Stimulated activated CD4-positive, alpha-beta T cell treated with anti-CD3 and anti-CD28 coated beads, Interleukin-12 subunit alpha, Interleukin-12 subunit beta, amount 100 ng/mL, for 48 hours (primary cell): ENCODE results near the gene TDP2.

Source experiments
- DNase-seq, 3 donors: peaks; one replicate each; pipeline ENCODE4 v3.0.0-alpha.2; 2020; ENCODE audit warnings: low read depth in 2 of 3, low spot score in 1 of 3

TDP2 gene, protein sequence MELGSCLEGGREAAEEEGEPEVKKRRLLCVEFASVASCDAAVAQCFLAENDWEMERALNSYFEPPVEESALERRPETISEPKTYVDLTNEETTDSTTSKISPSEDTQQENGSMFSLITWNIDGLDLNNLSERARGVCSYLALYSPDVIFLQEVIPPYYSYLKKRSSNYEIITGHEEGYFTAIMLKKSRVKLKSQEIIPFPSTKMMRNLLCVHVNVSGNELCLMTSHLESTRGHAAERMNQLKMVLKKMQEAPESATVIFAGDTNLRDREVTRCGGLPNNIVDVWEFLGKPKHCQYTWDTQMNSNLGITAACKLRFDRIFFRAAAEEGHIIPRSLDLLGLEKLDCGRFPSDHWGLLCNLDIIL

DNA sequence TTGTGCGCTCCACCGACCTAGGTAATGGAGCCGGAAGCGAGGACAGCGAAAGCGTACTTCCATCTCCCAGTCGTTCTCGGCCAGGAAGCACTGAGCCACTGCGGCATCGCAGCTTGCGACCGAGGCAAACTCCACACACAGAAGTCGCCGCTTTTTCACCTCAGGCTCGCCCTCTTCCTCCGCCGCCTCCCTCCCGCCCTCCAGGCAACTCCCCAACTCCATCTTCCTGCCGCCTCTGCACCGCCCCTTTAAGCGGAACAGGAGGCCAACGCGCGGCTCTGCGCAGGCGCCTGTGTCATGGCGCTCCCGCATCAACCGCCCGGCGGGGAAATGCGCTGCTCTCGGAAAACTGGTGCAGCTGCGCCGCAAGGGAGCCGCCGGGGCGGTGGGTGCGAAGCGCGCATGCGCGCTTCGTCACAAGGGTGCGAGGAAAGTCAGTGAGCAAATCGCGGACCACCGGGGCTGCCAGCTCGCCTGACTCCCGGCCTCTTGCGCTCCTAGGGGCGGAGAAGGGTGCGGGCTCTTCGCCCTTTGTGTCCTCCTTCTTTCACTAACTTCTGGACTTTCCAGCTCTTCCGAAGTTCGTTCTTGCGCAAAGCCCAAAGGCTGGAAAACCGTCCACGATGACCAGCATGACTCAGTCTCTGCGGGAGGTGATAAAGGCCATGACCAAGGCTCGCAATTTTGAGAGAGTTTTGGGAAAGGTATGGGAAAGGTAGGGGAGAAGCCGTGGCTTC, at the start of gene TDP2, which contains the start of gene ACOT13:
Gene TDP2, minus strand, starts transcription at position 259 of the 737 bp plus-strand sequence. Its CDS starts 37 bp downstream, at position 222.
Gene ACOT13, plus strand, starts transcription at position 437 of the 737 bp plus-strand sequence. Its CDS starts 187 bp downstream, at position 624.
- DNase-seq = peak; percentile 85 to 93 (median 93)

DNA sequence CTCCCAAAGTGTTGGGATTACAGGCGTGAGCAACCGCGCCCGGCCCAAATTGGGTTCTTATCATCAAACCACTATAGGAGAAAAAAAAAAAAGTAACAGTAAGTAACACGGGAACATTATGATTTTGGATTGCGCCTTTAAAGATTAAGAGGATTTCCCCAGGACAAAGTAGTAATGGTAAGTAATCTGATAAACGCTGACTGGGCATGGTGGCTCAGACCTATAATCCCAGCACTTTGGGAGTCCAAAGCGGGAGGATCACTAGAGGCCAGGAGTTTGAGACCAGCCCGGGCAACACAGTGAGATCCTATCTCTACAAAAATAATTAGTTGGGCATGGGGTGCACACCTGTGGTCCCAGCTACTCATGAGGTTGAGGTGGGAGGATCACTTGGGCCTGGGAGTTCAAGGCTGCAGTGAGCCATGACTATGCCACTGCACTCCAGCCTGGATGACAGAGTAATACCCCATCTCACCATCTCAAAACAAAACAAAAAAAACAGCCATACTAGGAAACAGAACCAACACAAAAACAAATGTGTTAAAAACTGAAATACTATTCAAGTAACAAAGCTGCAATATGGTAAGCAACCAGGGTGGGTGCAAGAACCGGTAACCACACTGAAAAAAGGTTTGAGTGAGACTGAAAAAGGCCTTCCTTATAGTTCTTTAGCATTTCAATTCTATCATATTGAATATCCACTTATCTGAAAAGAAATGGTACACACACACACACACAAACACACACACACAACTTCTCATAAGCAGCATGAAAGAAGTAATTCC, 44.0 kb upstream of the TDP2 start:
- no peak for DNase-seq

DNA sequence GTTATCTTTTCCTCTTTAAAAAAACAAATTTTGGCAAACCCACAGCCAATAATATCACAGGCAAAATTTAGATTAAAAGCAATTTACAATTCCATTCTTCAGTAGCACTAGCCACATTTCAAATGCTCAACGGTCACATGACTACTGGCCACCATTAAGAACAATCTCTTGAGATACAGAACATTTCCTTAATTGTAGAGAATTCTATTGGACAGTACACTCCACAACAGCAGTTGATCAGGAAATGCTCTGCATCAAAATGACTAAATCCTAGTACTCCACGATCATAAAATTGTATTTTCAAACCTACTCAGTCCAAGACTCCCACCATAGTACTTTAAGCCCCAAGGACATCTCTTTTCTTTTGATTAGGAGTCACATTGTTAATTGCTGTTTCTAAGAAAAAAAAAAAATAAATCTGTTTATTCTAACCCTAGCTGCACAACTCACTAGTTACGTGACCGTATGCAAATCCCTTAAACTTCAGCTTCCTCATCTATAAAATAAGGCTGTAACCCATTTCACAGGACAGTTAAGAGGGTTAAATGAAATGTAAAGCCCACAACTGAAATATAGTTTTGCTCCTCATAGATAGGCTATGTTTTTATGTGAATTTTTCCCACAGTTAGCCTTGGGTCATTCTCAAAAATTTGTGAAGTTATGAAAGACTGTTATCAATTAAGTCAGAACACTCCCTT, 42.5 kb upstream of the TDP2 start:
- no peak for DNase-seq

DNA sequence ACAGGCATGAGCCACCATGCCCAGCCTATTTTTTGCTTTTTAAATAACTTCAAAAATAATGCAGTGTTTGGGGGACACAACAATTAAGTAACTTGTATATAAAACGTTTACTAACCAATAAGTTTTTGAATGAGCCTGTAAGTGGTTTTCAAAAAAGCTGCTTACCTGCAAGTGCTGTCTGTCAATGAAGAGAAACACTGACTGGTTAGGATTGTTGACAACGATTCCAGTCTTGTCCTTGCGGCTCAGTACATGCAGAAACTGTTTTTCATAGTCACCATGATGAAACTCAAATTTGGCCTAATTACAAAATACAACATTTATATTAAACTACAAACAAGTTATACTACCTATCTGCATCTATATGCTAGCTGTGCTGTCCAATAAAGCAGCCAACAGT, 41.9 kb upstream of the TDP2 start:
- DNase-seq = no peak

DNA sequence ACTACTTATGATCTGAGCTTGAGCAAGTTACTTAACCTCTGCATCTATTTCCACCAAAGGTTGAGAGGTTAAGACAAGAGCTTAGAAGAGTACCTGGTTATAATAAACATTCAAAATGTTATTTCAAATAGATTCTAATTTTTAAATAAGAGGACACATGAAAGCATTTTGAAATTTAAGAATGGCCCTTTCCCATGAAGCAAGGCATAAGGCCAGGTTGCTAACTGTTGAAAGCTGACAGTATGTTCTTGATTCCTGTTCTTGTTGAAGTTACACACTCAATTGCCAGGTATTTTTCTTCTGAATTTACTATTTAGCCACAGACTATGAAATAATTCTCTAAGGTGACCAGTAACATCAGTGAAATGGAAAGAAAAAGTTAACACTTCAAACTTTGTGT, 37.8 kb upstream of the TDP2 start:
- DNase-seq = no peak

DNA sequence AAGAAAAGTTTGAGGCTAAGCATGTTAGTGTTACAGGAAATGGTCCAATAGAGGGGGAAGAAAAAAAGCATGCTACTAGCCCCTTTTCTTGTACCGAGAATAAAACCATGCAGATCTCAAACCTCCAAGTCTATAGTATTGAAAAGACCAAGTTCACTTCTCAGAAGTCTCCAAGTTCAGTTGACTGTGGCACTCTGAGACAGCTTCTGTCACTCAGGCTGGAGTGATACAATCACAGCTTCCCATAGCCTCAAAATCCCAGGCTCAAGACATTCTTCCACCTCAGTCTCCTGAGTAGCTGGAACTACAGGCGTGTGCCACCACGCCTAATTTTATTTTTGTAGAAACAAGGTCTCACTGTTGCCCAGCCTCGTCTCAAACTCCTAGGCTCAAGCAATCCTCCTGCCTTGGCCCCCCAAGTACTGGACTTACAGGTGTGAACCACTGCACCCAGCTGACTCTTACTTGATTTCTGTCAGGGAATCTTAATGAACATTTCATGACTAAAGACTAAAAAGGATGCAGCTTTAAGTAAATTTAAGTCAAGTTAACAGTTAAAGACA, 36.1 kb upstream of the TDP2 start:
- no peak for DNase-seq

DNA sequence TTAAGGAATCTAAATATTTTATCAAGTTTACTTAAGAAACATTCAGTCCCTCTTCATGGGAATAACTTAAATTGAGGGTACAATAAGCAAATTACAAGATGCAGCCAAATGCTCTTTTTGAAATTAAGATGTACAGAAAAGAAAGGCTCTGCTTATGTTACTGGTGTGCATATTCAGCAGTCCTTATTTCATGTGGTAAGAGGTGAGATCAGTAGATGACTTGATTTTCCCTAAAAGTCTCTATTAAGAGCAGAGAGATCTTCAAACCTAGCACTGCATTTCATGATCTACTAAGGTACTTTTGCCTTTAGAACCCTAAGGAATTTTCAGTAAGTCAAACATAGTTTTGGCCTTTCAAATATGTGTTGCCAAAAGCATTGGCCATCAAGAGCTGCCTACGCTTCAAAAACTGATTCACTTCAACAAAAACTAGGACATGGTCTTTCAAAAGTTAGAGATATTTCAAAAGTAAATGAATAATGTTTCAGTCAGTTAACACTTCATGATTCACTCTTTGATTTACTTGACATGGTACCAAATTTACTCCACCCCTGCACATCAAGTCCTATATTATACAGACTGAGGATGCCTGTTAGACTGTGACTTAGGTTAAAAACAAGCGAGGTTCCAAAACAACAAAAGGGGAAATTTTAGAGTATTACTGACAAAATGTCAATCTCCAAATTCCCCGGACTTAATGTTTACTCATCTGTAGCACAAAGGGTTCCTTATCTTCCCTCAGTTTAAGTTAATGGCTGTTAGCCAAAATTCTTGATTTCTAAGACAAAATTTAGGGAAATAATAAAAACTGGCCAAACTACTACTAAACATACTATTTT, 33.0 kb upstream of the TDP2 start:
- DNase-seq = no peak

DNA sequence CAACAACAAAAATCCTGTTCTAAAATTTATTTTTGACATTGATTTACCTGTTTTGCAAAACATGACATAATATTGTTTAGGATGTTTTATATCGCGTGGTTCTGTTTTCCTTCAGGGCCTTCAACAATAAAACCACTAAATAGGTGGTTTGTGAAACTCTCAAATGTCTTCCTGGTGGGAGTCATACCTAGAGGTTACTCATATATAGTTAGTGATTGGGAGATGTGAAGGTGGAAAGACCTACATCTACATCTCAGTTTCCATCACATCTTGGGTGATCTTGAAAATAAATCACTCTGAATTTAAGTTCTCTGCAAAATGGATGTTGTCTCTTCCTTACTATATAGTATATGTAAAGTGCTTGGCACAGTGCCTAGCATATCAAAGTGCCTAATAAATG, 29.4 kb upstream of the TDP2 start:
- DNase-seq = no peak

DNA sequence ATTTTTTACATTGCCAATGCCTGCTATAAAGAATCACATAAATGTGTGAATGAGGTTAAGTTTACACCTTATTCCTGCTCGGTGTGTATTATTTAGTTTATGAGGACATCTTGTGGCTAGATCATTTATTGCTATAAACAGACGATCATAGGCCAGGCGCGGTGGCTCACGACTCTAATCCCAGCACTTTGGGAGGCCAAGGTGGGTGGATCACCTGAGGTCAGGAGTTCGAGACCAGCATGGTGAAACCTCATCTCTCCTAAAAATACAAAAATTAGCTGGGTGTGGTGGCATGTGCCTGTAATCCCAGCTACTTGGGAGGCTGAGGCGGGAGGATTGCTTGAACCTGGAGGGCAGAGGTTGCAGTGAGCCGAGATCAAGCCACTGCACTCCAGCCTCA, 28.9 kb upstream of the TDP2 start:
- peak; percentile 10 to 34 (median 14) for DNase-seq

DNA sequence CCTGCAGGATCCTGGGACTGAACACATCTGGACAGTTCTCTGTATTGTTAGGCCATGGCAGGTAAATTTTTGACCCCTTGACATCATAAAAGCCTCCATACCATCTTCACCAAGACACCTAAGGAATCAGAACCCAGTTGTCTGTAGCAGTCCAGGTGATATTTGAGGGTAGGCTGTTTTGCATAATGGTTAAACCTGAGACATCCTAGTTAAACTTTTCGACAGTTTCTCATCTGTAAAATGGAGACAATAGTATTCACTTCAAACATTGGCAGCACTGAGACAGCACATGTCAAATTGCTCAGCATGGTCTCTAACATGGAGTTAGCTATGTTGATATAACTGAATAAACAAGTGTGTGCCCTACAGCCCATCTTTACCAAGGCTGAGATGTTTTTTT, 27.5 kb upstream of the TDP2 start:
- no peak for DNase-seq

DNA sequence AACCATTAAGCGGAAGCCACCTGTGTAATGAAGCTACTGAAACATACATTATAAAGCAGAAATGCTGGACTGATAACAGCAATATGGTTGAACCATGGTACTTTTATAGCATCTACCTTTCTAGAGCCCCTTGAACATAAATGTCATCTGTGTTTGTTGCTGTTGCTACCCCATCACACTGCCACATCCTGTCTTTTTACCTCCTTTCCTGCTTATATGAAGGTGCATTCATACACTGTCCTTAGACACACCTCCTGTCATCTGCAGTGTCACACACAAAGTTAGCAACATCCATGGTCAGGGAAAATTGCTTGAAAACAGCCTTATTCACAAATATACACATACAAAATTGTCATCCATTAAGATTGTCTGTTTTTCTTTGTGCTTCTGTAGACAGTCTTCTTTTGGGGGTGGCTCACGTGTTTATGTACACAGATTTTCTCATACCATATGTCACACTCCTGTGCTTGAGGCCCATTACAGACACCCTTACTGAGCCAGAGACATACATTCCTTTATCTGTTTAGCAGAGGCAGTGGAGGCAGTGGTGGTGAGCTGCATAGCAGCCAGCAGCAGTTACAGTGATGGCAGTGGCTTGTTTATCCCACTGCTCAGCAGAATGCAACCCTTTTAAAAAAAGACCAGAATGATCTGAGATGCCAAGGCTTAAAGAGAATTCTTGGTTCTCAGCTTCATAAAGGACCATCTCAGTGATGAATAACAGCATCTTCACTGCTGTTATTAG, 26.3 kb upstream of the TDP2 start:
- no peak for DNase-seq

DNA sequence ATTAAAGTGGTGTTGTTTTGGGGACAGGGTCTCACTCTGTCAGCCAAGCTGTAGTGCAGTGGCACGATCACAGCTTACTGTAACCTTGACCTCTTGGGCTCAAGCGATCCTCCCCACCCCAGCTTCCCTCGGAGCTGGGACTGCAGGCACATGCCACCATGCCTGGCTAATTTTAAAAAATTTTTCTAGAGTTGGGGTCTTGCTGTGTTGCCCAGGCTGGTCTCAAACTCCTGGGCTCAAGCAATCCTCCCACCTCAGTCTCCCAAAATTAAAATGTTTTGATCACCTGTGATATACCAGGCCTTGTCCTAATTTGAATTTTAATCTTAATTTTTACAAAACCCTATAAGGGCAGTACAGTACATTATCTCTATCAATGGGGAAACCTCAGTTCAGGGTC, 25.7 kb upstream of the TDP2 start:
- DNase-seq = no peak

DNA sequence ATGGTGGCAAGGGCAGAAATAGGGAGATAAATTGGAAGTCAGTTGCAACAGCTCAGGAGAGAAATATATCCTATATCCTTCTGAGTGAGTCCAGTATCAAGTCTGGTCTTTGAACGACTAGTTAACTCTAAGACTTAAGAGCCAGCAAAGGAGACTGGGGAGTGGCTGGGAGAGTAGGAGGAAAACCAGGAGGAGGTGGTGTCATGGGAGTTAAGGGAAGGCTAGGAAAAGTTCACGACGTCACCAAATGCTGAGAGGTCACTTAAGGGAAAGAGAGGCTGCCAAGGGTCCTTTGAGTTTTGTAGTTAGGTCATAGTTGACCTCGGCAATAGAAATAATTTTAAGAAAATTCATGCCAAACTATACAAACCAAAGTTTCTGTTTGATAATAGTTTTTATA, 25.3 kb upstream of the TDP2 start:
- no peak for DNase-seq

DNA sequence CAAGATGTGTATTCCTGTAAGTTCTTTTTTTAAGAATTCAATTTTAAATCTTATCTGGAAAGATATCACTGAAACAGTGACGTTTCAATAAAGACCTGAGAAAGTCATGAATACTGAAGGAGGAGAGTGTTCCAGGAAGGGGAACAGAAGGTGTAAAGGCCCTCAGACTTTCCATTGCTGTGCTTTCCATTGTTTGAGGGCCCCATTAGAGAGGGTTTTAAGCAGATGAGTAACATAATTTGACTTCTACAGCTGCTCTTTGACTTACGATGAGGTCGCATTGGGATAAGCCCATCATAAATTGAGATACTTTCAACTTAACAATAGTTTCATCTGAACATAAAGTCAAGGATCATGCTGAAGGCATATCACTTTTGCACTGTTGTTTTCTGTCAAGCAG, 24.9 kb upstream of the TDP2 start:
- DNase-seq = no peak

DNA sequence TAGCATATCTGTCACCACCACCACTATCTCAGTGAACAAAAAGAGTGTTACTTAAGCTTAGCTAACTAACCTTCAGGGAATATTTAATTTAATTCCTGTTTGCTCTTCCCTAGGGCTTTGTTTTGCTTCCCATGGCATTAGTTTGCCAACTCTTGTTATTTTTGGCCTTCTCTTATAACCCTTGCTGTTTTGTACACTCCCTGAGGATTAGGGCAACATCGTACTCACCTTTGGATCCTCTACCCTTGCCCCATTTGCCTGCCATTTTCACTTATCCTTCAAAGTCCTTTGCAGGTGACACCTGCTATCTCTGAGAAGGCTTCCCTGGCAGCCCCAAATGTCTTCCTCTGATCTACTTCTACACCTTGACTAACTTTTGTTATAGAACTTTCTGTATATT, 23.9 kb upstream of the TDP2 start:
- no peak for DNase-seq

DNA sequence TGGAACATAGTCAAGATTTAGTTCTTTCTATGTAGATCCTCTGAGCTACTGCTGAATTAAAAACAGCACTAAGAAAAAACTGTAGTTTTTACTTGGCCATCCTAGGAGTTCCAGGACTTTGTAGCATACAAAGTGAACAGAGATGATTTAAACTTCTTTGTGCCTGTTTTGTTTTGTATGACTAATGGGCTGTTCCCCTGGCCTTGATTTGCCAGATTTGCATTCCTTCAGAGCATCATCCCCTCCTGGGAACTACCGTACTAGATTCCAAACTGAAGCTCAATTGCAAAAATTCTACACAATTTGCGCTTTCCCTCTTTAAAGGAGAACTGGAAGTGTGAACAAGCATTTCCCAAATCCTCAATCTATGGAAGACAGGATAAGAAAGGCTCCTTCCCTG, 23.3 kb upstream of the TDP2 start:
- DNase-seq = no peak

DNA sequence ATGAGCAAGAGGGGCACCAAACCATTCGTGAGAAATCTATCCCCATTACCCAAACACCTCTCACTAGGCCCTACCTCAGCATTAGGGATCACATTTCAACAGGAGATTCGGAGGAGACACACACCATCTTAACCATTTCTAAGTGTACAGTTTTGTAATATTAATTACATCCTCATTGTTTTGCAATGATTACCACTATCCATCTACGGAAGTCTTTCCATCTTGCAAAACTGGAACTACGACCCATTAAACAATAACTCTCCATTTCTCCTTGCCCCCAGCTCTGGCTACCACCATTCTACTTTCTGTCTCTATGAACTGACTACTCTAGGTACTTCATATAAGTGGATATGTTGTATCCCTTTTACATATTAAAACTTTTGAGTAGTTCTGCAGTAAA, 20.2 kb upstream of the TDP2 start:
- no peak for DNase-seq

DNA sequence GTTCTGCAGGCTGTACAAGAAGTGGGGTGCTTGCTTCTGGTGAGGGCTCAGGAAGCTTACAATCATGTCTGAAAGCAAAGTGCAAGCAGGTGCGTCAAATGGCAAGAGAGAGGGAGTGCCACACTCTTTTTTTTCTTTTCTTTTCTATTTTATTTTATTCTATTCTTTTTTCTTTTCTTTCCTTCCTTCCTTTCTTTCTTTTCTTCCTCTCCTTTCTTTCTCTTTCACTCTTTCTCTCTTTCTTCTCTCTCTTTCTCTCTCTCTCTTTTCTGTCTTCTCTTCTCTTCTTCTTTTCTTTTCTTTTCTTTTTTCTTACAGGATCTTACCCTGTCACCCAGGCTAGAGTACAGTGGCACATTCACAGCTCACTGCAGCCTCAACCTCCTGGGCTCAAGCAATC, 19.7 kb upstream of the TDP2 start:
- no peak for DNase-seq
